ENCODE results near the gene IL36B.

Gene IL36B

GRCh38 chr2:113075600-113075999 is 22.9 kb upstream of the IL36B start:
- Histone ChIP-seq H3K4me1 (ENCODE audit: control insufficient read depth, insufficient read depth, low read length) (no peaks in the 10 kb centered on the region), H3K9ac (ENCODE audit: low read length) (no peak overlapping the region), H3K36me3 (ENCODE audit: control insufficient read depth, insufficient read depth, low read length, severe bottlenecking) (no peaks in the 10 kb centered on the region), H3K27me3 (replicated peaks; ENCODE audit: control insufficient read depth, insufficient read depth, low read length) (peaks cover 23% of the 10 kb centered on the region), H3K9me3 (ENCODE audit: control insufficient read depth, low read length) (no peaks in the 10 kb centered on the region), H3K4me3 (ENCODE audit: low read length) (no peak overlapping the region)
- no peak for DNase-seq (ENCODE audit: low read depth)

- peaks cover 5% of the 10 kb centered on the region for H3K4me1 ChIP-seq (ENCODE audit: control insufficient read depth, insufficient read depth, low read length)
- H3K27me3 ChIP-seq (replicated peaks; ENCODE audit: control insufficient read depth, insufficient read depth, low read length), result peaks cover 23% of the 10 kb centered on the region
- no peak for DNase-seq (ENCODE audit: low read depth)
- no peaks in the 10 kb centered on the region for H3K9me3 ChIP-seq (ENCODE audit: control insufficient read depth, low read length)
- no peak overlapping the region for H3K9ac ChIP-seq (ENCODE audit: low read length)
- no peaks in the 10 kb centered on the region for H3K36me3 ChIP-seq (ENCODE audit: control insufficient read depth, insufficient read depth, low read length, severe bottlenecking)
- no peak overlapping the region for H3K4me3 ChIP-seq (ENCODE audit: low read length)
These were observed 22.4 kb upstream of the IL36B start for GRCh38 chr2:113075030-113075429.

- H3K9ac ChIP-seq (ENCODE audit: low read length), result no peak overlapping the region
- H3K27me3 ChIP-seq (replicated peaks; ENCODE audit: control insufficient read depth, insufficient read depth, low read length), result peaks cover 23% of the 10 kb centered on the region
- H3K9me3 ChIP-seq (ENCODE audit: control insufficient read depth, low read length), result no peaks in the 10 kb centered on the region
- no peak overlapping the region for H3K4me3 ChIP-seq (ENCODE audit: low read length)
- peaks cover 22% of the 10 kb centered on the region for H3K4me1 ChIP-seq (ENCODE audit: control insufficient read depth, insufficient read depth, low read length)
- no peaks in the 10 kb centered on the region for H3K36me3 ChIP-seq (ENCODE audit: control insufficient read depth, insufficient read depth, low read length, severe bottlenecking)
- DNase-seq (ENCODE audit: low read depth), result no peak
These were observed 20.7 kb upstream of the IL36B start for GRCh38 chr2:113073325-113073834.

- DNase-seq (ENCODE audit: low read depth), result no peak
- H3K36me3 ChIP-seq (ENCODE audit: control insufficient read depth, insufficient read depth, low read length, severe bottlenecking), result no peaks in the 10 kb centered on the region
- no peaks in the 10 kb centered on the region for H3K9me3 ChIP-seq (ENCODE audit: control insufficient read depth, low read length)
- peaks cover 30% of the 10 kb centered on the region for H3K4me1 ChIP-seq (ENCODE audit: control insufficient read depth, insufficient read depth, low read length)
- no peak overlapping the region for H3K4me3 ChIP-seq (ENCODE audit: low read length)
- H3K27me3 ChIP-seq (replicated peaks; ENCODE audit: control insufficient read depth, insufficient read depth, low read length), result peaks cover 23% of the 10 kb centered on the region
- H3K9ac ChIP-seq (ENCODE audit: low read length), result no peak overlapping the region
These were observed 19.9 kb upstream of the IL36B start for GRCh38 chr2:113072584-113072983.

- no peaks in the 10 kb centered on the region for H3K9me3 ChIP-seq (ENCODE audit: control insufficient read depth, low read length)
- no peak overlapping the region for H3K4me3 ChIP-seq (ENCODE audit: low read length)
- H3K36me3 ChIP-seq (ENCODE audit: control insufficient read depth, insufficient read depth, low read length, severe bottlenecking), result no peaks in the 10 kb centered on the region
- no peak for DNase-seq (ENCODE audit: low read depth)
- H3K27me3 ChIP-seq (replicated peaks; ENCODE audit: control insufficient read depth, insufficient read depth, low read length), result peaks cover 19% of the 10 kb centered on the region
- no peak overlapping the region for H3K9ac ChIP-seq (ENCODE audit: low read length)
- peaks cover 34% of the 10 kb centered on the region for H3K4me1 ChIP-seq (ENCODE audit: control insufficient read depth, insufficient read depth, low read length)
These were observed 17.9 kb upstream of the IL36B start for GRCh38 chr2:113070606-113070975.

- Histone ChIP-seq H3K36me3 (ENCODE audit: control insufficient read depth, insufficient read depth, low read length, severe bottlenecking) (no peaks in the 10 kb centered on the region), H3K4me3 (ENCODE audit: low read length) (no peak overlapping the region), H3K9ac (ENCODE audit: low read length) (no peak overlapping the region), H3K4me1 (ENCODE audit: control insufficient read depth, insufficient read depth, low read length) (peaks cover 34% of the 10 kb centered on the region), H3K9me3 (ENCODE audit: control insufficient read depth, low read length) (peaks cover 2% of the 10 kb centered on the region), H3K27me3 (replicated peaks; ENCODE audit: control insufficient read depth, insufficient read depth, low read length) (peaks cover 12% of the 10 kb centered on the region)
- DNase-seq (ENCODE audit: low read depth), result no peak
These were observed 17.3 kb upstream of the IL36B start for GRCh38 chr2:113069676-113070605.

GRCh38 chr2:113068706-113069485 is 16.2 kb upstream of the IL36B start:
- Histone ChIP-seq H3K36me3 (ENCODE audit: control insufficient read depth, insufficient read depth, low read length, severe bottlenecking) (no peaks in the 10 kb centered on the region), H3K27me3 (replicated peaks; ENCODE audit: control insufficient read depth, insufficient read depth, low read length) (peaks cover 6% of the 10 kb centered on the region), H3K9ac (ENCODE audit: low read length) (no peak overlapping the region), H3K4me1 (ENCODE audit: control insufficient read depth, insufficient read depth, low read length) (peaks cover 34% of the 10 kb centered on the region), H3K9me3 (ENCODE audit: control insufficient read depth, low read length) (peaks cover 5% of the 10 kb centered on the region), H3K4me3 (ENCODE audit: low read length) (no peak overlapping the region)
- peak; percentile 1 for DNase-seq (ENCODE audit: low read depth)

- H3K4me1 ChIP-seq (ENCODE audit: control insufficient read depth, insufficient read depth, low read length), result peaks cover 34% of the 10 kb centered on the region
- H3K27me3 ChIP-seq (replicated peaks; ENCODE audit: control insufficient read depth, insufficient read depth, low read length), result peaks cover 5% of the 10 kb centered on the region
- no peak overlapping the region for H3K4me3 ChIP-seq (ENCODE audit: low read length)
- no peak overlapping the region for H3K9ac ChIP-seq (ENCODE audit: low read length)
- no peak for DNase-seq (ENCODE audit: low read depth)
- H3K9me3 ChIP-seq (ENCODE audit: control insufficient read depth, low read length), result peaks cover 5% of the 10 kb centered on the region
- H3K36me3 ChIP-seq (ENCODE audit: control insufficient read depth, insufficient read depth, low read length, severe bottlenecking), result no peaks in the 10 kb centered on the region
These were observed 15.6 kb upstream of the IL36B start for GRCh38 chr2:113068249-113068648.

GRCh38 chr2:113067681-113068080 is 15.0 kb upstream of the IL36B start, which contains the start of gene IL1F10:
TSS of gene IL1F10 (plus strand) at chr2:113067970. CDS start at chr2:113072739, 4,769 bp downstream.
- Histone ChIP-seq H3K4me3 (ENCODE audit: low read length) (no peak within 1 kb of the TSS), H3K9ac (ENCODE audit: low read length) (no peak within 1 kb of the TSS), H3K27me3 (replicated peaks; ENCODE audit: control insufficient read depth, insufficient read depth, low read length) (no peaks in the 10 kb centered on the region), H3K4me1 (ENCODE audit: control insufficient read depth, insufficient read depth, low read length) (peaks cover 34% of the 10 kb centered on the region), H3K9me3 (ENCODE audit: control insufficient read depth, low read length) (peaks cover 5% of the 10 kb centered on the region), H3K36me3 (ENCODE audit: control insufficient read depth, insufficient read depth, low read length, severe bottlenecking) (no peaks in the 10 kb centered on the region)
- DNase-seq (ENCODE audit: low read depth), result no peak

GRCh38 chr2:113064898-113065297 is 12.2 kb upstream of the IL36B start:
- no peaks in the 10 kb centered on the region for H3K27me3 ChIP-seq (replicated peaks; ENCODE audit: control insufficient read depth, insufficient read depth, low read length)
- DNase-seq (ENCODE audit: low read depth), result no peak
- H3K36me3 ChIP-seq (ENCODE audit: control insufficient read depth, insufficient read depth, low read length, severe bottlenecking), result no peaks in the 10 kb centered on the region
- peaks cover 34% of the 10 kb centered on the region for H3K4me1 ChIP-seq (ENCODE audit: control insufficient read depth, insufficient read depth, low read length)
- no peak overlapping the region for H3K9ac ChIP-seq (ENCODE audit: low read length)
- H3K4me3 ChIP-seq (ENCODE audit: low read length), result no peak overlapping the region
- peaks cover 5% of the 10 kb centered on the region for H3K9me3 ChIP-seq (ENCODE audit: control insufficient read depth, low read length)

GRCh38 chr2:113064281-113064680 is 11.6 kb upstream of the IL36B start:
- DNase-seq (ENCODE audit: low read depth), result no peak
- peaks cover 28% of the 10 kb centered on the region for H3K4me1 ChIP-seq (ENCODE audit: control insufficient read depth, insufficient read depth, low read length)

More at GRCh38 chr2:113064281-113064680, 11.6 kb upstream of the IL36B start:
- H3K4me3 ChIP-seq (ENCODE audit: low read length), result no peak overlapping the region
- peaks cover under 1% of the 10 kb centered on the region for H3K27me3 ChIP-seq (replicated peaks; ENCODE audit: control insufficient read depth, insufficient read depth, low read length)
- no peak overlapping the region for H3K9ac ChIP-seq (ENCODE audit: low read length)
- H3K9me3 ChIP-seq (ENCODE audit: control insufficient read depth, low read length), result peaks cover 5% of the 10 kb centered on the region
- no peaks in the 10 kb centered on the region for H3K36me3 ChIP-seq (ENCODE audit: control insufficient read depth, insufficient read depth, low read length, severe bottlenecking)
